Inflammatory macrophage treated with lipopolysaccharide for 1 hour (primary cell): ENCODE measurements around the gene SPRED2.

Experiments
- DNase-seq, 2 donors: peaks; one replicate each; pipeline ENCODE4 v3.0.0-alpha.2; 2020 to 2022

Gene SPRED2

DNA sequence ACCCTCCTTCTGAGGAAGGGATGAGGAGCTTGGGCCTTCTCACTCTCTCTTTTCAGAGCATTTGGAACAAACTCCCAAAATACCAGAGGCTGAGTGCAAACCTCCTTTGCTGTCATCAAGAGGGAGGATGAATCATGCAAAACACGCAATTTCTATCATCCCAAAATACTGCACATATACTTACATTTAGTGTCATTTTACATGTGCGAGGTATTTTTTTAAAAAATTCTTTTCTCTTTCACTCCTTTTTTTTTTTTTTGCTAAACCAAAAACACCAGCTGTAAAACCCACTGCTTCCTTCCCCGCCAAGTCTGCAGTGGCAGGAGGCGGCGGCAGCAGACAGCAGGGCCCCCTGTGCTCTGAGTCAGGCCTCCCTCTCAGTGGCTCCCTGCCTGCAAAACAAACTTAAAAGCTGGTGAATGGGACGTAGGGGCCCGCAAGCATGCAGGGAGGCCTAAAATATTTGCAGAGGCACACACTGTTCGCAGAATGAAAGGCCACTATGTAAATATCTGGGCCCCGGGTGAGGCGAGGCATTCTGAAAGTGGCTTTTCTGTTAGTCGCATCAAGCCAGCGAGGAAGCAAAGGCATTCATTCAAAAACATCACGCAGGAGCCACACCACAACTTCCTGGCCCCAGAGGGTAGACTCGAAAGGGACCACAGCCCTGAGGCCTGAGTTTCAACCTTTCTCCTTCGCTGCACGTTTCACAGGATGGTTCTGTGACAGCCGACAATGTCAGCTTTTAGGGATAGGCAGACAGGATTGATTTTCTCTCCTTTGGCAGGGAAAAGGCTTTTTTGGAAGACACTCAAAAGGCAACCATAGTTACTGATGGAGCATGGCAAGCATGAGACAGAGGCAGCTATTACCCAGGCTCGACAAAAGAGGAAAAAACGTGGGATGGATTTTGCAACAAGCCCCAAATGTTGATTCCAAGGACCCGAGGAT, 131.4 kb downstream of the SPRED2 start:
- no peak for DNase-seq

DNA sequence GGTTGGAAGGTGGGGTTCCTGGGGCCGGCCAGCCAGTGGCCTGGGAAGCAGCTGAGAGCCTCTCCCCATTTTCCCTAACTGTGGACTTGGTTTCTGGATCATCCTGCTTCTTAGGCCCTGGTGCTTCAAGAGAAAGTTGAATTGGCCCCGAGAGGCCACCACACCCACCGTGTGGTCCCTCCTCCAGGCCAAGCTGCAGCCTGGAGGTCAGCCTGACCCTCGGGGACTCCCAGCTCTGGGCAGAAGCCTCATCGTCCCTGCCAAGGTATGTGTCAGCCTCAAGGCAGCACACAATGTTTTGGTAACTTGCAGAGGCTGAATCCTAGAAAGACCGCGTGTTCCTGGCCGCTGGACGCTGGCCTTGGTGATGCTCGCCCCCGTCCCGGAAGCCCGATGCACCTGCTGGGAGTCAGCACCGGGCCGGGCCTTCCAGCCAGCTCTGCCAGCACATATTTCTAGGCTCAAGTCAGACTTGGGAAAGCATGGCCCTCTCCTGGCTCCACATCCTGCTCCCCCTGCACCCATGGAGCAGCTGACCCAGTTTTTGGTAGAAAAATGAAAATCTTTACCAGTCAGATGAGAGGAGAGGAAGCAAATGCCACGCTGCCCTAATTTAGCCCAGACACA, 132.2 kb downstream of the SPRED2 start:
- DNase-seq: no peak

GRCh38 chr2:65299246-65299645, 133.2 kb downstream of the SPRED2 start:
- DNase-seq: peak in 1 of 2 donors; percentile 33

DNA sequence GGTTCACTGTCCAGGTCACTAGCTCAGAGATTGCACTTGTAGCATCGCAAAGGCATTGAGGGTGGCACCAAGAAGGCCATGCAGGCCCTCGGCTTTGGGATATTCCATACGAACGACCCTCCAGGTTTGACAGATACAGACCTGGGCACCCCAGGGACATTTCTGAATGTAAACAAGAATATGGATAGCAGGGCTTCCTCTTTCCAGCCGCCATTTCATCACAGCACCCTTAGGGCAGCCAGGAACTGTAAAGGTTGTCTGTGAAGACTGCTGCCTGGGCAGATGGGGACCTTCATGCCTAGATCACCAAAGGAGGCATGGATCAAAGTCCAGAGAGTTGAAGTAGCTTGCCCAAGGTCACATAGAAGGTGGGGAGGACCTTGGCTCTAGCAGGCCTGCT, 134.3 kb downstream of the SPRED2 start:
- no peak for DNase-seq

DNA sequence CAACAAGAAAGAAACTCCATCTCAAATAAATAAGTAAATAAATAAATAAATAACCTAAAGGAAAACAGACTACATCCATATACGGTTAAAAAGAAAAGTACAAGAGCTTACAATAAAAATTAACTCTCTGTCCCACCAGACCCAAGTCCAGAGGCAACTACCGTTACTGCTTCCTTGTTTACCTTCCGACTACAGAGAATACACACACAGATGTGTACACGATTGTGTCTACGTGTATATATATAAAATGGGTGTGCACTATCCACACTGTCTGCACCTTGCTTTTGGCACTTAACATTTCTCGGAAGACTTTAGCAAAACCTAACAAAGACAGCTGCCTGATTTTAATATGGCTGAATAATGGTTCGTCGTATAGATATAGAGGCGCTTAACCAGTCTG, 134.9 kb downstream of the SPRED2 start:
- no peak for DNase-seq

- DNase-seq: no peak
Measured at GRCh38 chr2:65296971-65297370, 135.4 kb downstream of the SPRED2 start.

GRCh38 chr2:65294701-65295100, 137.7 kb downstream of the SPRED2 start:
- DNase-seq: no peak

DNA sequence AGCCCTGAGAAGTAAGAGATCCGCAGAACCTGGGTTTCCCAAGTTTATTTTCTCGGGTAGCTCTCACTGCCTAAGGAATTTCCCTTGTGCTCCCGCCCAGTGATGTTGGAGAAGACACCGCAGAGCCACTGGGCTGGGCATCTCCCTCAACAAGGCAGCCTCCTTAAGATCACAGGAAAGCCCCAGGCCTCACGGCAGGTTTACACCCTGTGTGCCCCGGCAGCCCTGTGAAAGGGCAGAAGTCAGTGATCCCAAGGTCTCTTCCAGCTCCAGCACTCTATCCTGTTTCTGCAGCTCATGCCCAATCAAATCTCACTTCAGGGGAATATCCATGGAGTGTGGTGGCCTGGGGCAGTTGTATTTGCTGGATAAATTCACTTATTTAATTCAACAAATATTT, 138.3 kb downstream of the SPRED2 start:
- DNase-seq: no peak

DNA sequence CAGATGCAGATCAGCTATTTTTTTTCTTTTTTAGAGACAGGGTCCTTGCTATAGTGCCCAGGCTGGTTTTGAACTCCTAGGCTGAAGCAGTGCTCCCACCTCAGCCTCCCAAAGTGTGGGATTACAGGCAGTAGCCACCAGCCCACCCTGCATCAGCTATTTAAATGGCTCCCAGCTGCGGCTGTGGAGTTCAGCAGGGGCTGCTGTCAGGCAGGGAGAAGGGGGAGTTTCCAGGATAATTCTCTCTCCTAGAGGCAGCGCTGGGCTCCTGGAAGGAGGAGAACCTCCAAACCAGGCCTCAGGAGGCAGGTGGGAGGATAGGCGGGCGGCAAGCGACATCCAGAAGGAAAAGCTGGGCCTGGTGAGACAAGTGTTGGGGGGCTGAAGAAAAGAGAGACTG, 139.0 kb downstream of the SPRED2 start:
- no peak for DNase-seq

DNA sequence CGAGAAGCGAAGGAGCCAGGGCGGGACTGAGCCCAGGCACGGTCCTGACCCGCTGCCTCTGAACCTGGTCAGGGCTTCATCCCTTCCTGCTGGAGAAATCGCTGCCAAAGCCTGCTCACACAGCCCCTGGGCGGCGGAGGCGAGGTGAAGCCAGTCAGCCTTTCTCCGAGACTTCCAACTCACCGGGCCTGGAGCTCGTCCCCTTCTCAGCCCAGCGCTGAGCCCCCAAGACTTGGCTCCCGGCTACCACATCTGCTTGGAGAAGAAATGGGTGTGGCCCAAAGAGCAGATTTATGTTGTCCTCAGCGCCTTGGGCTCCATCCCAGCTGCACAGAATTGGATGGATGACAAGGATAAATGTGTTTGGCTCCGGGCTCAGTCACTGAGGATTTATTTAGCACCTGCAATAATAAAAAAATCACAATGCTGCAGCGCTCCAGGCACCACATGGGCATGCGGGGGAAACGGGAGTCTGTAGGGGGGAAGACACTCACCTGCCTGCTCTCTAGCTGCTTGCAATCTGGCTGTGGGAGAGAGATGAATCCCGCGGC, 139.9 kb downstream of the SPRED2 start:
- no peak for DNase-seq

DNA sequence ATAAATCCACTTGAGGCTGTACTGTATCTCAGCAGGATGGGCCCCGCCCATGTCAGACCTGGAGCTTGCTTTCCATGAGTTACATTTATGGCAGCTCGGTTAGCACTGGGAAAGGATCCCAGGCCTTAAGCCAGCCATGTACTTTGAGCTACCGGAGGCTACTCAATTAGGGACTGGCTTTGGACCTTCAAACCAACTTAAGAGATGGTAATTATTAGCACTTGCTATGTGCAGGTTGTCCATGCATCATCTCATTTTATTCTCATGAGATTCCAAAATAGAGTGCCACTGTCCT, 140.3 kb downstream of the SPRED2 start:
- no peak for DNase-seq

DNA sequence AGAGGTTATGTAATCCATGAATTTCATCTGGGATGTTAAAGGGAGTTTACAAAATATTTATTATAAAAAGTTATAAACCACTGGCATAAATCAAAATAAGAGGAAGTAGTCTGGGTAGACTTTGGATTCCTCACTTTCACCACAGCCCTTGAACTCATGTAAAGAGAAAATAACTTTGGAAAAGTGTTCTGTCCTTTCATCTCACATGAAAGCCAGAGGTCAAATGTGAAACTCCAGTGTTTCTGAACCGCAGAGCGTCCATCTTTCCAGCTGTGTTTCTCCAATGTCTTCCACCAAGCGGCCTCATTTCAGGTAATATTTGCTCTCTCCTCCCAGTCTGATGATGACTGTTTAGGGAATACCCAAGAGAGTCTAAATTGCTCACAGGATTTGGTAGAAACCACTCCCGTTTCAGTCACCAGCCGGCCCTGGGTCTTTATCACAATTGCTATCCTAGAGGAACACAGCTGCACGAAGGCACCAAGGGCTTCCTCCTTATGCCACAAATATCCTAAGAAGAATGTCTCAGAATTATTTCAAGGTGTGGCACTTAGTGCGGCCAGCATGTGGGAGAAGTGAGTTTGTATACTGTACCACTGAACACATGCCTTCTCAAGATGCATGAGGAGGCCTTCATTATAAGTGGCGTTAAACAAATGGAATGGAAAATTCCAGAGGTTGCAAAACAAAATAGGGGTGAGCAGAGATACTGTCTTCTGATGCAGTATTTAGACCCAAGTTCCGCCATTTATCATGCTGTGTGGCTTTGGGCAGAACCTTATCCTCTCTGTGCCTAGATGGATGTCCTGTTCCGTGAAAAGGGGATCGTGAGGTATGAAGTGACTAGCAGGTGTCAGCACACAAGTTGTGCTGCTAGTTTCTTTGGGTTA, 140.9 kb downstream of the SPRED2 start:
- DNase-seq: peak in 1 of 2 donors; percentile 43

- DNase-seq: no peak
Measured at GRCh38 chr2:65287364-65287763, 145.0 kb downstream of the SPRED2 start.

- DNase-seq: no peak
Measured at GRCh38 chr2:65282477-65283053, 149.8 kb downstream of the SPRED2 start.

- DNase-seq: no peak
Measured at GRCh38 chr2:65281627-65282351, 150.6 kb downstream of the SPRED2 start.

GRCh38 chr2:65279756-65280155, 152.6 kb downstream of the SPRED2 start:
- DNase-seq: no peak

- no peak for DNase-seq
Measured at GRCh38 chr2:65278531-65278981, 153.8 kb downstream of the SPRED2 start.

DNA sequence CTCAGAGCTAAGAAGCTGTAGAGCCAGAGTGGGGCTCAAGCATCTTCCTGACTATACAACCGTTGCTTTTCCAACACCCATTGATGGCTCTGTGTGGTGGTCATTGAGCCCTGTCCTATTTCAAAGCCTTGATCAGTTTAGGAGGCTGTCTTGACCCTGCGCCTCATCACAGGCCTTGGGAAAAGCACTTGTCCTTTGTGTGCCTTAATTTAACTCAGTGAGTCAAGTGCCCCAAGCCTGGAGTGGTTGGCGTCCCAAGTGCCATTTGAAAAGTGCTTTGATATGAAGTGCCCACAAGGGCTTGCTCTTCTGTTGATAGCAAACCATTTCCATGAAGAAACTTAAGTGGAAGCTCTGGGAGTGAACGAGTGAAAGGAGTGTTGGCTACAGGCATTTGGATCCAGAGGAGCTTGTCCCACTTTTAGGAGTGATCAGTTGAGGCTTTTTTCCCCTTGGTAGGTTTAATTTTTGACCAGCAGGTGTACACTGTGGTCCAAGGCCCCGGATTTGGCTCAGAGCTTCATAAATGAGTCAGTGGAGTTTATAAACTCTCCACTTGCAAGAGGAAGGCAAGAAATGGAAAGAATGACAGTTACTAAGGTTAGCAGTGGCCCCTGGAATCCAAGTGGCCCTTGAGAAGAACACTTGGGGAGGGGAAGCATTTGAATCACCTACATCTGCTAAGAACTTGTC, 154.5 kb downstream of the SPRED2 start:
- no peak for DNase-seq

- no peak for DNase-seq
Measured at GRCh38 chr2:65277118-65277517, 155.3 kb downstream of the SPRED2 start.

- no peak for DNase-seq
Measured at GRCh38 chr2:65276609-65277008, 155.8 kb downstream of the SPRED2 start.
